ENCODE results near the gene SCAMP2.

DNA sequence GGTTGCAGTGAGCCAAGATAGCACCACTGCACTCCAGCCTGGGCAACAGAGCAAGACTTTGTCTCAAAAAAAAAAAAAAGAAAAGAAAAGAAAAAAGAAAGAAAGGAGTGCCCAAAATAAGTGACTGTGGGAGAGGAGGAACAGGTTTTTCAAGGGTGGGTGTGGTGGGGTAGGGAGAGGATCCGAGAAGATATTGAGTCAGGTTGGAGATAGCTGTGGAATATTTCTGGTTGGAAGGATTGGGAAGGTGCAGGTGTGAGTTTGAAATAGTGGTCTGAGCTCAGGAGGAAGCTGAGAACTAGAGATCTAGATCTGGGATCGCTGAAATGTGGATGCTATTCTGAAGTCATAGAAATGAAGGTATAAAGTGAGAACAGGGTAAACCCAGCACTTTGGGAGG, 7.8 kb downstream of the SCAMP2 start:
- TF ChIP-seq, protein P1, sequence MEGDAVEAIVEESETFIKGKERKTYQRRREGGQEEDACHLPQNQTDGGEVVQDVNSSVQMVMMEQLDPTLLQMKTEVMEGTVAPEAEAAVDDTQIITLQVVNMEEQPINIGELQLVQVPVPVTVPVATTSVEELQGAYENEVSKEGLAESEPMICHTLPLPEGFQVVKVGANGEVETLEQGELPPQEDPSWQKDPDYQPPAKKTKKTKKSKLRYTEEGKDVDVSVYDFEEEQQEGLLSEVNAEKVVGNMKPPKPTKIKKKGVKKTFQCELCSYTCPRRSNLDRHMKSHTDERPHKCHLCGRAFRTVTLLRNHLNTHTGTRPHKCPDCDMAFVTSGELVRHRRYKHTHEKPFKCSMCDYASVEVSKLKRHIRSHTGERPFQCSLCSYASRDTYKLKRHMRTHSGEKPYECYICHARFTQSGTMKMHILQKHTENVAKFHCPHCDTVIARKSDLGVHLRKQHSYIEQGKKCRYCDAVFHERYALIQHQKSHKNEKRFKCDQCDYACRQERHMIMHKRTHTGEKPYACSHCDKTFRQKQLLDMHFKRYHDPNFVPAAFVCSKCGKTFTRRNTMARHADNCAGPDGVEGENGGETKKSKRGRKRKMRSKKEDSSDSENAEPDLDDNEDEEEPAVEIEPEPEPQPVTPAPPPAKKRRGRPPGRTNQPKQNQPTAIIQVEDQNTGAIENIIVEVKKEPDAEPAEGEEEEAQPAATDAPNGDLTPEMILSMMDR (IDR thresholded peaks at IDR 0.05; ENCODE audit: low read depth, low read length, missing input control), result no peak
- no peak for TF ChIP-seq RAD21 (IDR thresholded peaks at IDR 0.05)
- TF ChIP-seq TAF1 (conservative IDR thresholded peaks at IDR 0.05), result no peak
- TF ChIP-seq, protein P2, sequence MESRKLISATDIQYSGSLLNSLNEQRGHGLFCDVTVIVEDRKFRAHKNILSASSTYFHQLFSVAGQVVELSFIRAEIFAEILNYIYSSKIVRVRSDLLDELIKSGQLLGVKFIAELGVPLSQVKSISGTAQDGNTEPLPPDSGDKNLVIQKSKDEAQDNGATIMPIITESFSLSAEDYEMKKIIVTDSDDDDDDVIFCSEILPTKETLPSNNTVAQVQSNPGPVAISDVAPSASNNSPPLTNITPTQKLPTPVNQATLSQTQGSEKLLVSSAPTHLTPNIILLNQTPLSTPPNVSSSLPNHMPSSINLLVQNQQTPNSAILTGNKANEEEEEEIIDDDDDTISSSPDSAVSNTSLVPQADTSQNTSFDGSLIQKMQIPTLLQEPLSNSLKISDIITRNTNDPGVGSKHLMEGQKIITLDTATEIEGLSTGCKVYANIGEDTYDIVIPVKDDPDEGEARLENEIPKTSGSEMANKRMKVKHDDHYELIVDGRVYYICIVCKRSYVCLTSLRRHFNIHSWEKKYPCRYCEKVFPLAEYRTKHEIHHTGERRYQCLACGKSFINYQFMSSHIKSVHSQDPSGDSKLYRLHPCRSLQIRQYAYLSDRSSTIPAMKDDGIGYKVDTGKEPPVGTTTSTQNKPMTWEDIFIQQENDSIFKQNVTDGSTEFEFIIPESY (IDR thresholded peaks at IDR 0.05), result no peak

Measured in liver (tissue), 3 donors.